GM18858 (cell line): Measurements from ENCODE around the gene SETDB1.
"Not testable (repeated sequence)": the region's sequence is repeated elsewhere in the genome, so short reads cannot be mapped to it uniquely, and the experiment has no call there.

Experiments
- ATAC-seq: cut with Tn5 transposase; IDR thresholded peaks from one replicate; pipeline ENCODE4 v1.9.1; 2021; ENCODE audit not compliant: unreplicated experiment

Gene SETDB1

GRCh38 chr1:150926097-150926741, at the start of gene SETDB1:
Gene SETDB1, plus strand, starts transcription at chr1:150926363. Its CDS starts 1,352 bp downstream, at chr1:150927715.
- peak; percentile 62 for ATAC-seq

GRCh38 chr1:150878931-150879330, 47.2 kb upstream of the SETDB1 start:
- not testable (repeated sequence) for ATAC-seq

- ATAC-seq: no peak
Observed at GRCh38 chr1:150881331-150882070, 44.7 kb upstream of the SETDB1 start.

DNA sequence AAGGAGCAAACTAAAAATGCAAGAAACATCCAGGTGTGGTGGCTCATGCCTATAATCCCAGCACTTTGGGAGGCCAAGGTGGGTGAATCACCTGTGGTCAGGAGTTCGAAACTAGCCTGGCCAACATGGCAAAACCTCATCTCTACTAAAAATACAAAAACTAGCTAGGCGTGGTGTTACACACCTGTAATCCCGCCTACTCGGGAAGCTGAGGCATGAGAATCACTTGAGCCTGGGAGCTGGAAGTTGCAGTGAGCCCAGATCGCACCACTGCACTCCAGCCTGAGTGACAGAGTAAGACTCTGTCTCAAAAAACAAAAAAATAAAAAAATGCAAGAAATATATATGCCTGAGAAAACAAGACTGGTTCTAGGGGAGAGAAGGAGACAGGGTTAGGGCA, 43.0 kb upstream of the SETDB1 start:
- not testable (repeated sequence) for ATAC-seq

DNA sequence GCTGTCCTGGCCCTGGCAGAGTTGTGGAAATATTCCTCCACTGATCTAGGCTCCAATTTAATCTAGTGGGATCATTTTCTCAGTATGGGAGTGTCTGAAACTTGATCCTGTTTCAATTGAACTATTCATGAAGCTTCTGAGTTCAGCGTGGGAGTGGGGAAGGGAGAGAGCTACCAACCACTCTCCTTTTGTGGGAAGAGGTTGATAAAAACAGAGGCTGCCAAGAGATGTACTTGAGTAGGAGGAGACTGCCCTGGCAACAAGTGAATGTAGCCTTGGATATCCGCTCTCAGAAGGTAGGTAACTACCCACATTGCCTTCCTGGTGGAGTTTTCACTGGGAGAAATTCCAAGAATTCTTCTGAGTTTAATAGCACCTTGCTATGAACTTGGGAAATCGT, 39.1 kb upstream of the SETDB1 start, which contains the start of gene CTXND2:
TSS of gene CTXND2 (plus strand) at position 119 of the 400 bp plus-strand sequence. CDS start 25,179 bp downstream, outside the sequence.
- no peak for ATAC-seq

DNA sequence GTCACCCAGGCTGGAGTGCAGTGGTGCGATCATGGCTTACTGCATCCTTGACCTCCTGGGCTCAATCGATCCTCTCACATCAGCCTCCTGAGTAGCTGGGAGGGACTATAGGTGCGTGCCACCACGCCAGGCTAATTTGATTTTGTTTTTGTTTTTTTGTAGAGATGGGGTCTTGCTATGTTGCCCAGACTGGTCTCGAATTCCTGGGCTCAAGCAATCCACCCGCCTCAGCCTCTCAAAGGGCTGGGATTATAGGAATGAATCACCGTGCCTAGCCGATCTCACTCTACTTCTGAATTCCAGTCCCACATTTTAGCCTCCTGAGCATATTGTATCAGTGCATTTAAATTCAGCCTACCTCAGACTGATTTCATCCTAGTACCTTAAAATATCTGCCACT, 37.4 kb upstream of the SETDB1 start:
- no peak for ATAC-seq

DNA sequence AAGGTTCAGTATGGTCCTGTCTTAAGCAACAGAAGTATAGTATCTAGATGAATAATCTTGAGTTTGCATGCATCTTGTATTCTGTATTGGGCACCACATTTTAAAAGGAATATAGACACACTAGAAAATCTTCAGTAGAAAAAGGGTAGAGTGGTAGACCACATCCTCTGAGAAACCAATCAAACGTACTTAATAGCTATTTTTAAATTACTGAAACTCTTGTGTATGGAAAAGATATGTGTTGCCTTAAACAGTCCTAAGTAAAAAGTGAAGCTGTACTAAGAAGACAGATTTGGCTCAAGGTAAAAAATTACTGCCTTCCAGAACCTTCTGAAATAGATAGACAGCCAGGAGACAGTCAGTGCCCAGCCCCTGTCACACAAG, 36.1 kb upstream of the SETDB1 start:
- ATAC-seq: no peak

- no peak for ATAC-seq
Observed at GRCh38 chr1:150893336-150893913, 32.7 kb upstream of the SETDB1 start.

DNA sequence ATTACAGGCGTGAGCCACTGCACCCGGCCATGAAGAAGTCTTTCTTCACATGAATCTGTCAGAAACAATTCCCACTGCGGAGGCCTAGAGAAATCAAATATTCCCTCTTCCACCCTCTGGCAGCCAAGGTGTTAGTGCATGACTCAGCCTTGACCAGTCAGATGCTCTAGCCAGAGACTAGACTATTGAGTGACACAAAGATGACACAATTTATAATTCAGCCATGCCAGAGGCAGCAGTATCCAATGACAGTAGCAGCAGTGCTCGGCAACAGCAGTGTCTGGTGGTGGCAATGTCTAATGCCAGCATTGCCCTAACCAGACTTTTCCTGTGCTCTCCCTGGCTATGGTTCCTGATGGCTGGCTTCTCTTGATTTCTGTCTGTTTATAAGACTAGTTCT, 30.5 kb upstream of the SETDB1 start:
- no peak for ATAC-seq

DNA sequence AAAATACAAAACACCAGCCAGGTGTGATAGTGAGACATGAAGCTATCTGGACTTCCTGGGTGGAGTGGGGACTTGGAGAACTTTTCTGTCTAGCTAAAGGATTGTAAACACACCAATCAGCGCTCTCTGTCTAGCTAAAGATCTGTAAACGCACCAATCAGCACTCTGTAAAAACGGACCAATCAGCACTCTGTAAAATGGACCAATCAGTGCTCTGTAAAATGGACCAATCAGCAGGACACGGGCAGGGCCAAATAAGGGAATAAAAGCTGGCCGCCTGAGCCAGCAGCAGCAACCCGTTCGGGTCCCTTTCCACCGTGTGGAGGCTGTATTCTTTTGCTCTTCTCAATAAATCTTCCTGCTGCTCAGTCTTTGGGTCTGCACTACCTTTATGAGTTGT, 26.4 kb upstream of the SETDB1 start:
- ATAC-seq: not testable (repeated sequence)

DNA sequence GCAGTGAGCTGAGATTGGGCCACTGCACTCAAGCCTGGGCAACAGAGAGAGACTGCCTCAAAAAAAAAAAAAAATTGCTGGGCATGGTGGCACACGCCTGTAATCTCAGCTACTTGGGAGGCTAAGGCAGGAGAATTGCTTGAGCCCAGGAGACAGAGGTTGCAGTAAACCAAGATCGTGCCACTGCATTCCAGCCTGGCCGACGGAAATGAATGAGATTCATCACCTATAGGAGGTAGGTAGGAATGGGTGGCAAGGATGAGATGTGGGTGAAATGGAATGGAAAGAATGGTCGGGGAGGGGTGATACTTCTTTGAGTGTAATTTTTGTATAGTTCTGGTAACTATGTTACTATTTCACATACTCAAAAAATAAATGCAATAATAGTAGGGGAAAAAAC, 23.8 kb upstream of the SETDB1 start:
- no peak for ATAC-seq

DNA sequence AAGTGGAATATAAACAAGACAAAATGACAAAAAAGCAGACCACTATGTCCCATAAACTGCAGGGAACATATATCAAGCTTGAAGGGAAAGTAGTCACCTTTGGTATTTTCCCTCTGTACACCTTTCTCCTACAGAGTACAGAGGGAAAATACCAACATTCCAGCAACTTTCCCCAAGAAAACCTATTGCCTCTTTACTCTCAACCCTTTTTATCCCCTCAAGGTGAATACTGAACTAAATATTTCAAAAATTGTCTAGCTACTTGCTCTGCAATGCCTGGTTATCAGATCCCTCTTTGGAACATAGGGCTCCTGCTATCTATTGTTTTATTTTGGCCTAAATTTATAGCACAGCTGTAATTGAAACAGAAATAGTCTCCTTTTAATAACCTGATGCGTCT, 23.4 kb upstream of the SETDB1 start:
- no peak for ATAC-seq

DNA sequence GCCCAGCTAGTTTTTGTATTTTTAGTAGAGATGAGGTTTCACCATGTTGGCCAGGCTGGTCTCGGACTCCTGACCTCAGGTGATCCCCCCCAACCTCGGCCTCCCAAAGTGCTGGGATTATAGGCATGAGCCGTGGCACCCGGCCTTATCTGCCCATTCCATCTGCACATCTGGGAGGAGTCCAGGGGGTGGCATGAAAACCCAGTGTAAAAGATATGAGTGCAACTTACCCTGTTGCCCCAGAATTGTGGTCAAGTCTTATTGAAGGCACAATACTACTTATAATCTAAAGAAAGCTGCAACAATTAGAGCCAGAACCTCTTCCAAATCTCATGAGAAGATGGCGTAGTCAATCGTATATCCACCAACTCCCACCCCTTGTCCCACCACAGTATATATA, 20.9 kb upstream of the SETDB1 start:
- no peak for ATAC-seq

DNA sequence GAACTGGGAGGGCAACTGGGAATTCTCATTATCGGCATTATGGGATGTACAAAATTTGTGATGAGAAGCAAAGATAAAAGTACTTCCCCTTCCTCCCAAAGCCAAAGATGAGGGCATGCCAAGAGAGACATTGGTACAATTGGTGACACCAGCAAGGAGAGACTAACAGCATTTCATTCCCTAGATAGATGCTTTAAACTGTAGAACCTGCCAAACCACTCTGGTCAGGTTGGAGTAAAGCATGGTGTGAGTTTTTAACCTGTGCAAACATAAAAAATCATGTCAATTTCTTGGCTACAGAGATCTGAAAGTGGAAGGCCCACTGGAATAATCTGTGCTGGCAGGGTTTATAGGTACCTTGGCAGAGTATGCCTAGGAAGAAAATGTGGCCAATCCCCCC, 19.8 kb upstream of the SETDB1 start:
- no peak for ATAC-seq

DNA sequence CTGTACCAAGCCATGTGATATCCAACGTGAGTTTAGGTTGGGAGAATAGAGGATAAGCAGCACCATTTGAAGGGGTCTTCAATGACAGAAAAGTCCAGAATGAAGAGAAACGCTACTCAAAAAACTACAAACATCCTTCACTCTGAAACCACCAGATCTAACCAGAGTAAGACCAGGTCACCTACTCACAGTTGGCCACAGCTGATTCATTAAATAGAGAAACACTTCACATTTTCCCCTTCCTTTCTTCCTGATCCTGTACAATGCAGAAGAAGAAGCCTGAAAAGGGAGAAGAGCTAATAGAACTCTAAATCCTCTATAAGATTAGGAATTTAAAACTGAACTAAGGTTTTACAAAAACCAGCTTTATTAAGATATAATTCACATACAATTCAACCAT, 19.4 kb upstream of the SETDB1 start:
- no peak for ATAC-seq

DNA sequence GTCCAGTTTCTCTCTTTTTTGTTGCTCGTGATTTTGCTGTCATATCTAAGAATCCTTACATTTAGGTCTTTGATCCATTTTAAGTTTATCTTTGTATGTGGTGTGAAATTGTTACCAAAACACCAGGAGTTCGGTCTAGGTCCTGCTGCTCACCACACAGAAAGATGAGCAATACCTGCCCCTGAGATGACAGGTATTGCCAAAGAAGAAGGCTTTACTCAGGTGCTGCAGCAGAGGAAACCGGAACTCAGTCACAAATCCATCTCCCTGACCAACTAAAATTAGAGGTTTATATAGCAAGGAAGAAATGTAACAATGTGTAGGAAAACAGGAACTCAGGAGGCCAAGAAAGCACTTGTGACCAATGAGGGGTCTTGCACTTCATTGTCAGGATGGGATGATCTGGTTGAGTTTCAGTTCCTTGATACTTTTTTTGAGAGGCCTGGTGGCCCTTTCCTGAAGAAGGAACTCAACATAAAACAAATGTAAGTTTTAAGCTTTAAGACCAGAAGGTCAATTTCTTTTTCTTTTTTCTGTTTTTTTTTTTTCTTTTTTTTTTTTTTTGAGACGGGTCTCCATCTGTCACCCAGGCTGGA, 16.5 kb upstream of the SETDB1 start:
- no peak for ATAC-seq

- ATAC-seq: no peak
Observed at GRCh38 chr1:150912623-150913022, 13.5 kb upstream of the SETDB1 start.

DNA sequence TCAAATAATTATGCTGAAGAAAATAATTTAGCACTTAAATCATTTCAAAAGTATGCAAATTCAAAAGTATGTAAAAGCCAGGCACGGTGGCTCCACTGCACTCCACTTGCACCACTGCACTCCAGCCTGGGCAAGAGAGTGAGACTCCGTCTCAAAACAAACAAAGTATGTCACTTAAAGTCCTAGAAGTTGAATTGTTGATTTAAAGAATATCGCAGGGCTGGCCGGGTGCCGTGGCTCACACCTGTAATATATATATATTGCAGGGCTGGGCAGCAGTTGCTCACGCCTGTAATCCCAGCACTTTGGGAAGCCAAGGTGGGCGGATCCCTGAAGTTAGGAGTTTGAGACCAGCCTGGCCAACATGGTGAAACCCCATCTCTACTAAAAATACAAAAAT, 8.8 kb upstream of the SETDB1 start:
- ATAC-seq: no peak

DNA sequence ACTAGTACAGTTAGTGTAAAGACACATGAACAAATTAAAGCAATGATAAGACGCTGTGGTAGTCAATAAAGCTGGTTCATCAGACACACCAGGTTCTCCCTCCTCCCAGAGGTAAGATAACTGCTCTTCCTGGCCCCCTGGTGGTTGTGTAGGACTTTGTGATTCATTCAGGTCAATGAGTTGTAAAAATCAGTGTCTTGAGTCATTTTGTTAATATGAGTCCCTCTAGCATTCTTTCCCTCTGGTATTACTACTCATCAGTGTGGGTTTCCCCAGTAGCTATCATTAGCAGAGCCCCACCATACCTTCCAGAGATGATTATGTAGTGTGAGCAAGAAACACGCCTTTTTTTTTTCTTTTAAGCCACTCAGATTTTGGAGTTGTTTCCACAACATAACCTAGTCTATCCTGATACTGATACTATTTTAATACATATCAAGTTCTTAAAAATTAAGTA, 3.6 kb upstream of the SETDB1 start:
- peak; percentile 58 for ATAC-seq

DNA sequence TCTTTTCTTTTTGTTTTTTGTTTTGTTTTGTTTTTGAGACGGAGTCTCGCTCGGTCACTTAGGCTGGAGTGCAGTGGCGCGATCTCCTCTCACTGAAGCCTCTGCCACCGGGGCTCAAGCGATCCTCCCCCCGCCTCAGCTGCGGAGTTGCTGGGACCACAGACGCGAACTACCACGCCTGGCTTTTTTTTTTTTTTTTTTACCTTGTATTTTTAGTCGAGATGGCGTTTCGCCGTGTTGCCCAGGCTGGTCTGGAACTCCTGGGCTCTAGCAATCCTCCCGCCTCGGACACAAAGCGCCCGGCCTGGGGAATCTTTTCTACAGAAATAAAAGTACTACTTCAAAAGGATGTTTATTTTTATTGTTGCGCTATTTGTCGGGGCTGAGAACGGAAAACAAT, 1.1 kb upstream of the SETDB1 start:
- ATAC-seq: no peak

DNA sequence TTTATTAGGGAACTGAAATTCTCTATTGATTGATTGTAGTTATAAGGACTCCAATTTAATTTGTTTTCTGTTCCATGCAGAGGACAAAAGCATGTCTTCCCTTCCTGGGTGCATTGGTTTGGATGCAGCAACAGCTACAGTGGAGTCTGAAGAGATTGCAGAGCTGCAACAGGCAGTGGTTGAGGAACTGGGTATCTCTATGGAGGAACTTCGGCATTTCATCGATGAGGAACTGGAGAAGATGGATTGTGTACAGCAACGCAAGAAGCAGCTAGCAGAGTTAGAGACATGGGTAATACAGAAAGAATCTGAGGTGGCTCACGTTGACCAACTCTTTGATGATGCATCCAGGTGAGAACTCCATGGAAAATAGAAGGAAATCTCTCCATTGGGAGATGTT, 1.5 kb downstream of the SETDB1 start:
- ATAC-seq: no peak

- ATAC-seq: no peak
Observed at GRCh38 chr1:150928286-150928685, 2.1 kb downstream of the SETDB1 start.
